ENCODE results near the gene ARHGEF17.
A peak's percentile ranks its signal among the peaks of the same experiment; 100 is the strongest.

The ARHGEF17 gene

GRCh38 chr11:73404048-73404447 lies 96.0 kb downstream of the ARHGEF17 start:
- peak; percentile 51 for TF ChIP-seq CTCF (IDR thresholded peaks at IDR 0.05; ENCODE audit: poor library complexity, severe bottlenecking)
- DNase-seq (ENCODE audit: low spot score) (no peak), ATAC-seq (ENCODE audit: low read depth) (peak; percentile 59; the same call in 2 of the 3 replicates)
- Histone ChIP-seq H3K27me3 (ENCODE audit: insufficient read depth, poor library complexity, severe bottlenecking) (no peaks in the 10 kb centered on the region), H3K4me1 (ENCODE audit: insufficient read depth, poor library complexity, severe bottlenecking) (no peaks in the 10 kb centered on the region), H3K9me3 (ENCODE audit: severe bottlenecking) (no peaks in the 10 kb centered on the region), H3K27ac (ENCODE audit: poor library complexity, severe bottlenecking) (no peak overlapping the region), H3K36me3 (ENCODE audit: low read depth) (no peaks in the 10 kb centered on the region), H3K4me3 (ENCODE audit: severe bottlenecking) (no peak overlapping the region)

GRCh38 chr11:73404506-73405145 lies 96.5 kb downstream of the ARHGEF17 start:
- no peaks in the 10 kb centered on the region for H3K36me3 ChIP-seq (ENCODE audit: low read depth)
- no peak for TF ChIP-seq CTCF (IDR thresholded peaks at IDR 0.05; ENCODE audit: poor library complexity, severe bottlenecking)

GRCh38 chr11:73405146-73405510 lies 97.1 kb downstream of the ARHGEF17 start:
- ATAC-seq (ENCODE audit: low read depth), result no peak
- no peaks in the 10 kb centered on the region for H3K36me3 ChIP-seq (ENCODE audit: low read depth)
- no peak for DNase-seq (ENCODE audit: low spot score)
- no peak overlapping the region for H3K4me3 ChIP-seq (ENCODE audit: severe bottlenecking)
- no peak for TF ChIP-seq CTCF (IDR thresholded peaks at IDR 0.05; ENCODE audit: poor library complexity, severe bottlenecking)
- H3K27ac ChIP-seq (ENCODE audit: poor library complexity, severe bottlenecking), result no peak overlapping the region
- no peaks in the 10 kb centered on the region for H3K27me3 ChIP-seq (ENCODE audit: insufficient read depth, poor library complexity, severe bottlenecking)
- no peaks in the 10 kb centered on the region for H3K4me1 ChIP-seq (ENCODE audit: insufficient read depth, poor library complexity, severe bottlenecking)
- no peaks in the 10 kb centered on the region for H3K9me3 ChIP-seq (ENCODE audit: severe bottlenecking)

More at GRCh38 chr11:73404506-73405145, 96.5 kb downstream of the ARHGEF17 start:
- H3K27ac ChIP-seq (ENCODE audit: poor library complexity, severe bottlenecking), result no peak overlapping the region
- no peaks in the 10 kb centered on the region for H3K27me3 ChIP-seq (ENCODE audit: insufficient read depth, poor library complexity, severe bottlenecking)
- no peaks in the 10 kb centered on the region for H3K4me1 ChIP-seq (ENCODE audit: insufficient read depth, poor library complexity, severe bottlenecking)
- ATAC-seq (ENCODE audit: low read depth), result no peak
- no peak overlapping the region for H3K4me3 ChIP-seq (ENCODE audit: severe bottlenecking)
- no peak for DNase-seq (ENCODE audit: low spot score)
- no peaks in the 10 kb centered on the region for H3K9me3 ChIP-seq (ENCODE audit: severe bottlenecking)

- ATAC-seq (ENCODE audit: low read depth) (no peak), DNase-seq (ENCODE audit: low spot score) (no peak)
- Histone ChIP-seq H3K27me3 (ENCODE audit: insufficient read depth, poor library complexity, severe bottlenecking) (no peaks in the 10 kb centered on the region), H3K4me1 (ENCODE audit: insufficient read depth, poor library complexity, severe bottlenecking) (no peaks in the 10 kb centered on the region), H3K27ac (ENCODE audit: poor library complexity, severe bottlenecking) (no peak overlapping the region), H3K36me3 (ENCODE audit: low read depth) (no peaks in the 10 kb centered on the region), H3K9me3 (ENCODE audit: severe bottlenecking) (no peaks in the 10 kb centered on the region), H3K4me3 (ENCODE audit: severe bottlenecking) (no peak overlapping the region)
- TF ChIP-seq CTCF (IDR thresholded peaks at IDR 0.05; ENCODE audit: poor library complexity, severe bottlenecking), result no peak
Measured at GRCh38 chr11:73406131-73406530, 98.1 kb downstream of the ARHGEF17 start.

- Histone ChIP-seq H3K27ac (ENCODE audit: poor library complexity, severe bottlenecking) (no peak overlapping the region), H3K4me3 (ENCODE audit: severe bottlenecking) (no peak overlapping the region), H3K27me3 (ENCODE audit: insufficient read depth, poor library complexity, severe bottlenecking) (no peaks in the 10 kb centered on the region), H3K4me1 (ENCODE audit: insufficient read depth, poor library complexity, severe bottlenecking) (no peaks in the 10 kb centered on the region), H3K9me3 (ENCODE audit: severe bottlenecking) (no peaks in the 10 kb centered on the region), H3K36me3 (ENCODE audit: low read depth) (no peaks in the 10 kb centered on the region)
- DNase-seq (ENCODE audit: low spot score) (no peak), ATAC-seq (ENCODE audit: low read depth) (no peak)
- TF ChIP-seq CTCF (IDR thresholded peaks at IDR 0.05; ENCODE audit: poor library complexity, severe bottlenecking), result no peak
Measured at GRCh38 chr11:73406619-73407018, 98.5 kb downstream of the ARHGEF17 start.
